Smooth muscle cell (in vitro differentiated cells): Measurements from ENCODE around the gene LTF. TPM values are rescaled to one million over a fixed set of nuclear protein-coding genes. Genes with fewer than 3 reads are reported as not detected.

Source experiments
- DNase-seq: peaks from one replicate; lab custom pipeline; 2025; ENCODE audit not compliant: unreplicated experiment; lab: John Stamatoyannopoulos, UW
- H2AFZ ChIP-seq: fragments of 200-600 bp; sonication (generic); 2 replicates; pipeline ENCODE4 v1.6.0; 2016; ENCODE audit warnings: antibody characterized with exemption, low read depth, mild to moderate bottlenecking
- H3F3A ChIP-seq: fragments of 200-600 bp; sonication (generic); 2 replicates; pipeline ENCODE4 v1.6.0; 2017; ENCODE audit warnings: antibody characterized with exemption, low read depth
- H3K27ac ChIP-seq: fragments of 200-600 bp; sonication (generic); 2 replicates; pipeline ENCODE4 v1.5.1; 2016; ENCODE audit warnings: low read depth, mild to moderate bottlenecking
- H3K27me3 ChIP-seq: fragments of 200-600 bp; sonication (generic); 2 replicates; pipeline ENCODE4 v1.6.1; 2016; ENCODE audit warnings: low read depth, mild to moderate bottlenecking
- H3K36me3 ChIP-seq: fragments of 200-600 bp; sonication (generic); 2 replicates; pipeline ENCODE4 v1.5.1; 2016; ENCODE audit warnings: low read depth
- H3K4me1 ChIP-seq: fragments of 200-600 bp; sonication (generic); 2 replicates; pipeline ENCODE4 v1.5.1; 2016; ENCODE audit warnings: low read depth
- H3K4me2 ChIP-seq: fragments of 200-600 bp; sonication (generic); 2 replicates; pipeline ENCODE4 v1.6.0; 2016; ENCODE audit warnings: mild to moderate bottlenecking
- H3K4me3 ChIP-seq: fragments of 200-600 bp; sonication (generic); 2 replicates; pipeline ENCODE4 v1.5.1; 2016; ENCODE audit warnings: mild to moderate bottlenecking
- H3K79me2 ChIP-seq: fragments of 200-600 bp; sonication (generic); 2 replicates; pipeline ENCODE4 v1.6.0; 2016; ENCODE audit warnings: low read depth, mild to moderate bottlenecking
- H3K9ac ChIP-seq: fragments of 200-600 bp; sonication (generic); 2 replicates; pipeline ENCODE4 v1.6.0; 2016; ENCODE audit warnings: low read depth
- H3K9me3 ChIP-seq: fragments of 200-600 bp; sonication (generic); replicated peaks from 2 replicates; pipeline ENCODE4 v1.5.1; 2016; ENCODE audit warnings: low read depth
- H4K20me1 ChIP-seq: fragments of 200-600 bp; sonication (generic); 2 replicates; pipeline ENCODE4 v1.6.0; 2016; ENCODE audit warnings: low read depth
- WGBS: methylation state at CpG from one replicate; pipeline ENCODE4 v1.1.7; 2016; ENCODE audit warnings: low lambda C conversion rate; 5-methylcytosine and 5-hydroxymethylcytosine counted together
- polyA plus RNA-seq: library from polyadenylated mRNA; unstranded; fragments of >200 nt; fragmentation: Nextera tagmentation; extraction: Ambion mirVana; gene quantifications from 2 replicates; pipeline ENCODE4 v1.2.1, GENCODE V29; 2016
- total RNA-seq: library from RNA; depleted of rRNA; stranded (reverse); fragments of >200 nt; gene quantifications from 2 replicates; pipeline ENCODE4 v1.2.3, GENCODE V29; 2014
- TF ChIP-seq, protein P1 (sequence below): fragments of 200-600 bp; sonication (generic); IDR thresholded peaks from 2 replicates; pipeline ENCODE4 v1.5.1; 2017; ENCODE audit warnings: borderline replicate concordance, mild to moderate bottlenecking, antibody characterized with exemption; ENCODE audit not compliant: insufficient read depth, poor library complexity, severe bottlenecking

Gene LTF
- total and polyA plus RNA-seq, 2 experiments from 2014 or later = not detected

DNA sequence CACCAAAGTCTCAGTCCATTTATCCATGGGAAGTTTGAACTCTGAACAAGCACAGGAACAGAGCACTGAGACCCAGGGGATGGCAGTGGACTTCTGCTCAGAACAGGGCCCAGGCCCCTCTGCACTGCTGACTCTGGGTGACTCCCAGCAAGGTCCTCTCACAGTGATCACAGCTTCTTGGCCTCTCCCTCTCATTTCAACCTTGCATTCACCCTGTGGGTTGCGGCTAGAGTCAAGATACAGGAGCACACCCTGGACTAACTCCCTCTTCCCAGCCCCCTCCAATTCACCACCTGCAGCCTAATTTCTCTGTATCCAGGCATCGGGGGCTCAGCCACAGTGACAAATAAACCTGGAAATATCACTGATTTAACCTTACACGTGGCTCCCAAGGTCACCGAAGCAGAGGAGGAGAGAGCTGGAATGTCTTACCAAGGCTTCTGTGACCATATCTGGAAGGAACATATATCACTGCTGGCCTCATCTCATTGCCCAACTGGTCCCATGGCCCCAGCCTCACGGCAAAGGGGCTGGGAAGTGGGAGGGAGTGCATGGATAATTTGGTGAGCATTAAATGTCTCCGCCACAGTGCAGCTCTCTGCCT, 34.3 kb upstream of the LTF start:
- H3K27ac ChIP-seq = no peak overlapping the region
- H3K9me3 ChIP-seq = no peaks in the 10 kb centered on the region
- no peak overlapping the region for H3K9ac ChIP-seq
- H3F3A ChIP-seq = no peaks in the 10 kb centered on the region
- H3K79me2 ChIP-seq = no peaks in the 10 kb centered on the region
- H3K4me1 ChIP-seq = peaks cover 8% of the 10 kb centered on the region
- no peak overlapping the region for H3K4me2 ChIP-seq
- no peak overlapping the region for H2AFZ ChIP-seq
- no peaks in the 10 kb centered on the region for H4K20me1 ChIP-seq
- H3K27me3 ChIP-seq = no peaks in the 10 kb centered on the region
- no peak for DNase-seq
- H3K36me3 ChIP-seq = no peaks in the 10 kb centered on the region
- H3K4me3 ChIP-seq = no peak overlapping the region
- TF ChIP-seq, protein P1, sequence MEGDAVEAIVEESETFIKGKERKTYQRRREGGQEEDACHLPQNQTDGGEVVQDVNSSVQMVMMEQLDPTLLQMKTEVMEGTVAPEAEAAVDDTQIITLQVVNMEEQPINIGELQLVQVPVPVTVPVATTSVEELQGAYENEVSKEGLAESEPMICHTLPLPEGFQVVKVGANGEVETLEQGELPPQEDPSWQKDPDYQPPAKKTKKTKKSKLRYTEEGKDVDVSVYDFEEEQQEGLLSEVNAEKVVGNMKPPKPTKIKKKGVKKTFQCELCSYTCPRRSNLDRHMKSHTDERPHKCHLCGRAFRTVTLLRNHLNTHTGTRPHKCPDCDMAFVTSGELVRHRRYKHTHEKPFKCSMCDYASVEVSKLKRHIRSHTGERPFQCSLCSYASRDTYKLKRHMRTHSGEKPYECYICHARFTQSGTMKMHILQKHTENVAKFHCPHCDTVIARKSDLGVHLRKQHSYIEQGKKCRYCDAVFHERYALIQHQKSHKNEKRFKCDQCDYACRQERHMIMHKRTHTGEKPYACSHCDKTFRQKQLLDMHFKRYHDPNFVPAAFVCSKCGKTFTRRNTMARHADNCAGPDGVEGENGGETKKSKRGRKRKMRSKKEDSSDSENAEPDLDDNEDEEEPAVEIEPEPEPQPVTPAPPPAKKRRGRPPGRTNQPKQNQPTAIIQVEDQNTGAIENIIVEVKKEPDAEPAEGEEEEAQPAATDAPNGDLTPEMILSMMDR = no peak
- 88% methylated on average over 6 of the region's 6 CpGs for WGBS

DNA sequence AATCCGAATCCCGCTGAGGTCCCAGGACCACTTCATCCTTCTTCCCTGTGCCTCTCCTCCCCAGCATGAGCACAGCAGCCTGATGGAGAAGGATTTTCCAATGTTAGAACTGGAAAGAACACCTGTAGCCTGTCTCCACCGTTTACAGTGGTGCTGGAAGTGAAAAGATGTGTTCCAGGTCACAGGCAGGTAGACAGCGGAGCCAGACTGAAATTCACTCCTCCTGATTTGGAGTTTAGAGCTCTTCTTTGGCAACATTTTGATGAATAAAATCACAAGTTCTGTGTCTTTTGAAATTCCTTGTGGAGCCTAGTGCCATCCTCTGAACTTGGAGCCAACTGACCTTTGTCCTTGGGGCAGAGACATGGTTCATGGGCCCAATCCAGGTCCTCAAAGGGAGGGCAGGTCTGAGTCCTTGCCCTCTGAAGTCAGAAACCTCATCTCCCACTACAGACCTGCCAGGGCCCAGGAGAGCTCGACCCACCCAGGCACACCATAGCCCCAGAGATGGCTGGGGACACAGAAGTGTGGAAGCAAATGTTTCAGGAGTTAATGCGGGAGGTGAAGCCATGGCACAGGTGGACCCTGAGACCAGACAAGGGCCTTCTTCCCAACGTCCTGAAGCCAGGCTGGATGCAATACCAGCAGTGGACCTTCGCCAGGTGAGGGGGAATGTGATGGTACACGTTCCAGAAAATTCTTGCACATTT, 33.0 kb upstream of the LTF start, which contains the start of gene RTP3:
Gene RTP3, plus strand, starts transcription at position 421 of the 710 bp plus-strand sequence. Its CDS starts 87 bp downstream, at position 508.
- no peaks in the 10 kb centered on the region for H3F3A ChIP-seq
- no peak within 1 kb of the TSS for H3K4me3 ChIP-seq
- H3K79me2 ChIP-seq = no peaks in the 10 kb centered on the region
- WGBS = 91% methylated on average over 9 of the region's 9 CpGs
- H3K27me3 ChIP-seq = no peaks in the 10 kb centered on the region
- H4K20me1 ChIP-seq = no peaks in the 10 kb centered on the region
- peak within 1 kb of the TSS; percentile 52 for H3K9ac ChIP-seq
- H3K4me2 ChIP-seq = no peak within 1 kb of the TSS
- TF ChIP-seq, protein P1 = no peak
- H3K27ac ChIP-seq = peak within 1 kb of the TSS; percentile 83
- peaks cover 8% of the 10 kb centered on the region for H3K4me1 ChIP-seq
- no peaks in the 10 kb centered on the region for H3K36me3 ChIP-seq
- no peak within 1 kb of the TSS for H2AFZ ChIP-seq
- no peaks in the 10 kb centered on the region for H3K9me3 ChIP-seq
- DNase-seq = no peak

DNA sequence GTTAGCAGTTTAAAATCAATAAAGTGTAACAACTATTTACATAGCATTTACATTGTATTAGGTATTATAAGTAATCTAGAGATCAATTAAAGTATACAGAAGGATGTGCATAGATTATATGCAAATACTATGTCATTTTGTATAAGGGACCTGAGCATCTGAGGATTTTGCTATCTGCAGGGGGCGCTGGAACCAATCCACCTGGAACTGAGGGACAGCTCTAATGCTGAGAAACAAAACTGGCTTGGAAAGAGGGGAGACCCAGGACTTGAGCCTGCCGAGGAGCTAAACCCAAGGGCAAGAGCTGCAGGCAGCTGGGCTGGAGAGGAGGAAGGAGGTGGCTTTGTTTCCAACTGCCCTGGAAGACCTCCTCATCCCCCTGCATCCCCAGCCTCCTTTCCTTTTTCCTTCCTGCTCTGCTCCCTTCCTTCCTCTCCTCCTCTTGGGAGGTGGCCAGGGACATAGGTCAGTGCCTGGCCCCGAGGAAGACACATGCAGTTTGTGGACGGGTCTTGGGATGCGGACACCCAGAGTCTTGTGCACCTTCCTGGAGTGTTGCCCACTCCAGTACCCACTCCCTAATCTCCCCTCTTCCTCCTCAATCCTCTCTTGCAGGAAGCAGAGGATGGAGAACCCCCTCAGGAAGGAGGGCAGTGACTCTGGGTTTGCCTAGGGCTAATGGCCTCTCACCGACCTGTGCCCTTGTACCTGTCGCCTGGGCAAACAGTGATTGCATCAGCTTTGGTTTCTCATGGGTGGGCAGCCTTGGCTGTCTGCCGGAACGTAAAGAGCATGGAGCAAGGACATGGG, 32.2 kb upstream of the LTF start:
- Histone ChIP-seq H3K4me3 (no peak overlapping the region), H3K36me3 (no peaks in the 10 kb centered on the region), H3F3A (peaks cover 6% of the 10 kb centered on the region), H4K20me1 (no peaks in the 10 kb centered on the region), H3K27ac (peak overlapping the region; percentile 83), H3K79me2 (no peaks in the 10 kb centered on the region), H3K9me3 (no peaks in the 10 kb centered on the region), H2AFZ (no peak overlapping the region), H3K27me3 (no peaks in the 10 kb centered on the region), H3K9ac (peak overlapping the region; percentile 52), H3K4me1 (peaks cover 8% of the 10 kb centered on the region), H3K4me2 (peak overlapping the region; percentile 26)
- no peak for DNase-seq
- TF ChIP-seq, protein P1 = peak; percentile 26
- 78% methylated on average over 9 of the region's 9 CpGs for WGBS
